ENCODE measurements around the gene CRYZ. TPM values are rescaled to one million over a fixed set of nuclear protein-coding genes. Genes with fewer than 3 reads are reported as not detected.
"Not testable (repeated sequence)": the region's sequence is repeated elsewhere in the genome, so short reads cannot be mapped to it uniquely, and the experiment has no call there.

CRYZ gene
- total and polyA plus RNA-seq, 2 of the 4 experiments (the other 2 are of a cell fraction) = 40.6 to 43.4 TPM

GRCh38 chr1:74756650-74757049, 23.8 kb upstream of the CRYZ start:
- 100% methylated on average over 1 of the region's 2 CpGs; no CpG with 5 or more reads in 1 of the 2 experiments for WGBS, 2 experiments (ENCODE audit: extremely low coverage in 2 of 2, insufficient read length in 1 of 2)
- H3K79me1 ChIP-seq (ENCODE audit: low read depth in 1 of 2, low read length in 2 of 2); H4K20me1 ChIP-seq (ENCODE audit: insufficient read depth, low read length); H3K9me3 ChIP-seq (ENCODE audit: control insufficient read depth, insufficient read depth, low read length); H4K8ac ChIP-seq (ENCODE audit: low read depth in 2 of 2, low read length in 2 of 2); H2BK15ac ChIP-seq (ENCODE audit: low read depth, low read length); H3K27me3 ChIP-seq (ENCODE audit: control insufficient read depth, insufficient read depth, low read length); intact Hi-C loops (cut with micrococcal nuclease); H3K4me3 ChIP-seq (ENCODE audit: insufficient read depth, low read depth, low read length); H3K9ac ChIP-seq (ENCODE audit: low read depth, low read length); H2BK120ac ChIP-seq (ENCODE audit: low read depth, low read length); dilution Hi-C loops (cut with HindIII; ENCODE audit: low sequenced_read_pairs, unreplicated experiment); H3K14ac ChIP-seq (replicated peaks; ENCODE audit: low read depth, low read length); H3K4ac ChIP-seq (ENCODE audit: low read depth, low read length); H3K56ac ChIP-seq (ENCODE audit: extremely low read depth, insufficient read depth, low read length); H3K27ac ChIP-seq (ENCODE audit: insufficient read depth, low read length); DNase-seq; H2BK20ac ChIP-seq (ENCODE audit: low read depth, low read length); H3K23ac ChIP-seq (ENCODE audit: low read depth, low read length); H3K18ac ChIP-seq (ENCODE audit: low read depth, low read length); H2AK5ac ChIP-seq (ENCODE audit: low read depth, low read length); H2AFZ ChIP-seq (replicated peaks; ENCODE audit: low read length, poor library complexity); ATAC-seq (ENCODE audit: low read depth); H3K4me2 ChIP-seq (ENCODE audit: low read depth, low read length); in situ Hi-C loops (cut with MboI; ENCODE audit: low sequenced_read_pairs); H4K91ac ChIP-seq (ENCODE audit: insufficient read depth, low read depth, low read length); H2BK5ac ChIP-seq (ENCODE audit: low read depth, low read length, poor library complexity, severe bottlenecking); H3K9me1 ChIP-seq (ENCODE audit: insufficient read depth, low read length); CTCF ChIA-PET; H3K4me1 ChIP-seq (ENCODE audit: control insufficient read depth, insufficient read depth, low read length); POLR2A ChIA-PET (ENCODE audit: unreplicated experiment); H4K5ac ChIP-seq (ENCODE audit: low read depth, low read length); H2AK9ac ChIP-seq (replicated peaks; ENCODE audit: low read depth, low read length, poor library complexity); BruUV-seq (replicated peaks): not testable (repeated sequence)
- peaks cover 14% of the 10 kb centered on the region for H3K36me3 ChIP-seq (ENCODE audit: control insufficient read depth, insufficient read depth, low read length)

Measured in IMR-90 (cell line).